HG02759 (cell line): Measurements from ENCODE around the gene KCTD14.
"Not testable (repeated sequence)": the region's sequence is repeated elsewhere in the genome, so short reads cannot be mapped to it uniquely, and the experiment has no call there.

Source experiments
- ATAC-seq: cut with Tn5 transposase; IDR thresholded peaks from one replicate; pipeline ENCODE4 v1.9.1; 2021; ENCODE audit warnings: mild to moderate bottlenecking, moderate library complexity; ENCODE audit not compliant: unreplicated experiment

Gene KCTD14, protein sequence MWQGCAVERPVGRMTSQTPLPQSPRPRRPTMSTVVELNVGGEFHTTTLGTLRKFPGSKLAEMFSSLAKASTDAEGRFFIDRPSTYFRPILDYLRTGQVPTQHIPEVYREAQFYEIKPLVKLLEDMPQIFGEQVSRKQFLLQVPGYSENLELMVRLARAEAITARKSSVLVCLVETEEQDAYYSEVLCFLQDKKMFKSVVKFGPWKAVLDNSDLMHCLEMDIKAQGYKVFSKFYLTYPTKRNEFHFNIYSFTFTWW

DNA sequence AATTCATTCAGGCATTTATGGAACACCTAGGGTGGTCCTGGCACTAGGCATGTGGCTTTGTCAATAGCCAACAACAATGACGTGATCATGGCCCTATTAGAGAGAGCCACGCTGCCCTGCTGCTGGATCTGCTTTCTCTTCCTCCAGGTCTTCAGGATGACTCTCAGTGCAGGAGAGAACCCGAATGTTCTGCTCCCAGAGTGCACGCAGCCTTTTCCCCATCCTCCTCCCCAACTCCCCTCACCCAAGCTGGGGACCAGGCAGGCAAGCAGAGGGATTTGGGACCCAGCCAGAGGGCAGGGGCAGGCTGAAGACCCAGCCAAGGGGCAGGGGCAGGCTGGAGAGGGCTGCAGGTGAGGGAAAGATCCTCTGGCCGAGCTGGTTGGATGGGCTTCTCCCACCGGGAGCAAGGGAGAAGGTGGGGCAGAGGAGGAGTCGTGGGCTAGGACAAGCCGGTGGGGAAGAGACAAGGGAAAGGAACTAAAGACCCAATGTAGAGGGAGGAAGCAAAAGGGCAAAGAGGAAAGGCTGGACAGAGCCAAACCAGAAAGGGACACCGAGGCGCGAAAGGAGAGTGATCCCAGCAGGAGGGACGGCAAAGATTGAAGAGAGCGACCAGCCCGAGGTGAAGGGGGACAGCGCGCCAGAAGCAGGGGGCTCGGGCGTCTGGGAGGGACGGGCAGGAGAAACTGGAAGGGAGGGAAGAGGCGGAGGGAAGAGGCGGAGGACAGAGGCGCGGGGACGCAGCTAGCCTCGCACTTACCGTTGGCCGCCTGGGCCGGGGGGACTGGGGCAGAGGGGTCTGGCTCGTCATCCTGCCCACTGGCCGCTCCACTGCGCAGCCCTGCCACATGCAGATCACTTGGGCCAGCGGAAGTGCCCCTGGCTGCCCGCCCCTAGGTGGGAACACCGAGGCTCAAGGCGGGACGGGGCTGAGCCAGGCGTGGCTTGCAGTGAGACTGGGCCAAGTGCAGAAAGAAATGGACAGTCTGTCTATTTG, at the start of gene KCTD14:
KCTD14 (minus strand) TSS at position 880 of the 1,000 bp plus-strand sequence; CDS start at position 853, 27 bp downstream.
- ATAC-seq, result no peak

DNA sequence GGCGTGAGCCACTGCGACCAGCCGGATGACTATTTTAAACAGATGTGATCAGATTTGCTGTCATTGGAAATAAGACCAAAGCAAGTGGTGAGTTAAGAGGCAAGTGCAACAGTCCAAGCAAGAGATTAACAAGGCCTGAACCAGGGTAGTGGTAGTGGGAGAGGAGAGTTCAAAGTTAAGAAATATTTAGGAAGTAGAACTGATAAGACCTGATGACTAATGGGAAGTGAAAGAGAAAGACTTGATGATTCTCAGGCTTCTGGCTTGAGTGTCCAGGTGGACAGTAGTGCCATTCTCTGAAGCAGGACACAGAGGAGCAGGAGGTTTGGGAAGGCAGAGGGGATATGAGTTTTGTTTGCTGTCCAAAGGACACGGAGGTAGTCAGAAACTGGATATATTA, 49.4 kb upstream of the KCTD14 start:
- ATAC-seq, result no peak

DNA sequence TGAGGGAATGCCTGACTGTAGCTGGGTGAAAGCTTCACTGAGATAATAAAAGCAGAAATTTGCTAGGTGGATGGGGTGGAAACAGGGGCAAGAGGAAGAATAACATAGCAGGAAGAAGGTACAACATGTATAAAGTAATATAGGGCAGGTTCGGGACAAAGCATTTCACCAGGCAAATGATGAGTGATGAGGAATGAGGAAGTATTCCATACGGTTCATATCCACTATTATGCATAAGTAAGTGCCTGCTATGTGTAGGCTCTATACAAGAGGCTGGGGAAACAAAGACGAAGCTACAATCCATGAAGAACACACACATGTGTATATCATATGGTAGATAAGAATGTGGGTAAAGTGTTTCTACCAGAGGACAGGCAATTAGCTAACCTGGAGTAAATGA, 48.6 kb upstream of the KCTD14 start:
- no peak for ATAC-seq

DNA sequence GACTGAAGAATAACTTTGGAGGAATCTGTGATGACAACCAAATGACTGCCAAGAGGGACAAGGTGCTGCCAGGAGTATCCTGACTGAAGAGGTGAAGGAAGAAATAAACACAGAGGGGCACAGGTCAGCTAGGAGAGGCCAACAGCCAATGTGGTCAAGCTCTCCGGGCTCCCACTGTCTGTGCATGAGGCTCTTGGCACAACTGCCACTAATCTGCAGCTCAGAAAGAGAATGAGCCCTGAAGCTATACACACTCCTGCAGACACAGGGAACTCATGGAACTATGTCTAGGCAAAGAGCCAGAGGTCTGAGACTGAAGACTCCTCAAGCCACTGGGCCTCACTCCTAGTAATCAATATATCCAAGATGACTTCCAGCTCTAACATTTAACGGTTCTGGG, 47.5 kb upstream of the KCTD14 start:
- no peak for ATAC-seq

DNA sequence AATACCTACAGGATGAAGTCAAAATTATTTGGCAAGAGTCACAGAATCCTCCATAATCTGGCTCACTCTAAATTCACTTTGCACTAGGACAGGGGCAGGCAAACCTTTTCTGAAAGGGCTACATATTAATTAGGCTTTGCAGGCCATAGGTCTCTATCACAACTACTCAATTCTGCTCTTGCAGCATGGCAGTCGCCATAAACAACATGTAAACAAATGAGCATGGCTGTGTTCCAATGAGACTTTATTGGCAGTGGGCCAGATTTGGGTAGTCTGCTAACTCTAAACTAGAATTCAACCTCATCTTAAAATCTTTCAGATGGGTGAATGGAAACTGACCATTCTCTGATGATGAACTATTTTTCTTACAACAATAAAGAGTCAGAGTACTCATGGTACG, 46.4 kb upstream of the KCTD14 start:
- ATAC-seq, result no peak

DNA sequence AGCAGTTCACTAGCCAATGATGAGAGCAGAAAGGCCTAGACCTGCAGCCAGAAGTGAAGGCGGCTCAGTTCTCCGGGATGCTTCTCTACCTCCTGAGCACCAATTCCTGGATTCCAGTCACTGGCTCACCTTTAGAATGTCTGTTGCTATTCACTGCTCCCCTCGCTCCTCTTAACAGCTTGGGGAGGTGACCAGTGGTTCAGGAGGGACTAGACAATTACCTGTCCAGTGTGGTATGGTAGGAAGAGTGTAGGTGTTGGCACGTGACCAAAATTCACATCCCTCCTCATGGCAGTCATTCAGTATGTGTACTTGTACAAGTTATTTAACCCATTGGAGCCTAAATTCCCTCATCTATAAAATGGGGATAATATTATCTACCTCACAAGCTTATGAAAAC, 44.6 kb upstream of the KCTD14 start:
- ATAC-seq, result no peak

DNA sequence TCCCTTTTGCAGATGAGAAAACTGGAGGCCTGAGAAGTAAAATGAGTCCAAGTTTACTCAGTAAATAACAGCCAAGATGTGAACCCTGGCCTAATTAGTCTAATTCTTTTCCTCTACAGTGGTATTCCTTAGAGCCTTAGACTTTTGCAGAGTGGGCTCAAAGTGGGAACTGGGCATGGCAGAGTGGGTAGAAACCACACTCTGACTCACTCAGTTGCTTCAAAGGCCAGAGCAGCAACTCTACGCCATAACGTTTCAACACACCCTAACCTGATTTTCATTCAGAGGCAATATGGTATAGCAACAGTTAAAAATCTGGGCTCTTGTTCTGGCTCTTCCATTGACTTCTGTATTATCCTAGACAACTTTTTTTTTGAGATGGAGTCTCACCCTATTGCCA, 43.4 kb upstream of the KCTD14 start:
- ATAC-seq, result no peak

DNA sequence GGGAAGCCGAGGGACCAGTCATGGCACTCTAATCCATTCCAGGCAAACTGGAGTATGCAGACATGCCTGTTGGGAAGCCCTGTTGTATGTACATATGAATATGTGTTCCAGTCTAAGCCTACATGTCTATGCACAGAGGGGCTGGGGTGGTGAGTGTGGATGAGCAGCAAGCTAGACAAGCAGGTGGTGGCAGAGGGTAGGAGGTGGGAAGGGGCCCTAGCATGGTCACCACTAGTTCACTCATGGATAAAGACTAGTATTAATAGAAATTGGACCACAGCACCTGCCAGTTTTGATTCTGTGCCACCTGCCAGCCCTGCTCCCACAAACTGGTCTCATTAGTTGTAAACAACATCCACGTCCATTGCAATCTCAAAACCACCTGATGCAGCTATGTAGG, 42.1 kb upstream of the KCTD14 start:
- no peak for ATAC-seq

DNA sequence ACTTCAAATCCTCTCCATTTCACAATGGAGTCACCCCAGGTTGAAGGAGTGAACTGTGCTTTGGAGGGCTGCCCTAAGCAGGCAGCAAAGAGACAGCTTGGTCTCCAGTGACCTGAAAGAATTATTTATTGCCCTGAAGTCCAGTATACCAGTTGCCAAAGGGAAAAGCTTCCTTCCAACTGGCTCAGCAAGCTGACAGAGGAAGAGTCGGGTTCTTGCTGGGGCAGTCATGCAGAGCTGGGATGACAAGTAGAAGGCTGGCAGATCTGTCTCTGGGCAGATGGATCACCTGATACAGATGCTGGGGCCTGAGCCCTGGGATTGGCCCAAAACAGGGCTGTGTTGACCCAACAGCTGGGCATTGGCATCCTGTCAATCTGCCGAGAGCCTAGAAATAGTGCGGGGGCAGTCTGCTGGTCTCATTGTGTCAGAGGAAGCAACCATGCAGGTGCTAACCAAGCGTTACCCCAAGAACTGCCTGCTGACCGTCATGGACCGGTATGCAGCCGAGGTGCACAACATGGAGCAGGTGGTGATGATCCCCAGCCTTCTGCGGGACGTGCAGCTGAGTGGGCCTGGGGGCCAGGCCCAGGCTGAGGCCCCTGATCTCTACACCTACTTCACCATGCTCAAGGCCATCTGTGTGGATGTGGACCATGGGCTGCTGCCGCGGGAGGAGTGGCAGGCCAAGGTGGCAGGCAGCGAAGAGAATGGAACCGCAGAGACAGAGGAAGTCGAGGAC, 40.5 kb upstream of the KCTD14 start, which contains the start of gene THRSP:
THRSP (plus strand) TSS at position 422 of the 742 bp plus-strand sequence; CDS start at position 443, 21 bp downstream.
- ATAC-seq, result no peak

DNA sequence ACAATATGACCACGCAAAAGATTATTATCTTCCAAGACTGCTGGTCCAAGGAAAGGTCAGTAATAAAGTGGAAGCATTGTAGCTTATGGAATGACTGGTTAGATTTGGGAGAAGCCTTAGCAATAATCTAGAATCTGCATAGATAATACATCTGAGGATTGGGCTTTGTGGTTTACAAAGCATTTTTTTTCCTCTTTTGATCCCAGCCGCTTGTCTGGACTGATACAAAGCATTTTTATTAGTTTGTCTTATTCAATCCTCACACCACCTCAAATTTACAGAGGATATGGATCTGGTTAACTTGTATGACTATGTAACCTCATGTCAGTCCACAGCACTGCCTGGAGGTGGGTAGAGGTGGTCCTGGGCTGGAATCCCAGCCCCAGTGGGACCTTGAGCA, 39.6 kb upstream of the KCTD14 start:
- no peak for ATAC-seq

DNA sequence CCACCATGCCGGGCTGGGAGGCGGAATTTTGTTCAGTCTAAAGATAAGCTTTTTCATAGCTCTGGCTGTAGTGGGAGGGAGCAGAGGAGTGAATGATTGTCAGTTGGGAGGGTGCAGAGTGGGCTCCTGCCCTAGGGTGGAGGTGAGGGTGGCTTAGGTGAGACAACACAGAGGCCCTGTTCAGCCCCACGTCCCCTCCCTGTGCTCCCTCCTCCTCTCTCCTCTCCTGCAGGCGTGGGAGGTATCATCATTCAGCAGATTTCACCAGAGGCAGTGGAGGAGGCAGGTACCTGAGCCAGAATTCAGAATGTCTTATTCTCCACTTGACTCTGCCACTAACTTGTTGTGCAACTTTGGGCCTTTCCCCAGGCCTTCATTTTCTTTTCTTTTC, 38.8 kb upstream of the KCTD14 start:
- no peak for ATAC-seq

DNA sequence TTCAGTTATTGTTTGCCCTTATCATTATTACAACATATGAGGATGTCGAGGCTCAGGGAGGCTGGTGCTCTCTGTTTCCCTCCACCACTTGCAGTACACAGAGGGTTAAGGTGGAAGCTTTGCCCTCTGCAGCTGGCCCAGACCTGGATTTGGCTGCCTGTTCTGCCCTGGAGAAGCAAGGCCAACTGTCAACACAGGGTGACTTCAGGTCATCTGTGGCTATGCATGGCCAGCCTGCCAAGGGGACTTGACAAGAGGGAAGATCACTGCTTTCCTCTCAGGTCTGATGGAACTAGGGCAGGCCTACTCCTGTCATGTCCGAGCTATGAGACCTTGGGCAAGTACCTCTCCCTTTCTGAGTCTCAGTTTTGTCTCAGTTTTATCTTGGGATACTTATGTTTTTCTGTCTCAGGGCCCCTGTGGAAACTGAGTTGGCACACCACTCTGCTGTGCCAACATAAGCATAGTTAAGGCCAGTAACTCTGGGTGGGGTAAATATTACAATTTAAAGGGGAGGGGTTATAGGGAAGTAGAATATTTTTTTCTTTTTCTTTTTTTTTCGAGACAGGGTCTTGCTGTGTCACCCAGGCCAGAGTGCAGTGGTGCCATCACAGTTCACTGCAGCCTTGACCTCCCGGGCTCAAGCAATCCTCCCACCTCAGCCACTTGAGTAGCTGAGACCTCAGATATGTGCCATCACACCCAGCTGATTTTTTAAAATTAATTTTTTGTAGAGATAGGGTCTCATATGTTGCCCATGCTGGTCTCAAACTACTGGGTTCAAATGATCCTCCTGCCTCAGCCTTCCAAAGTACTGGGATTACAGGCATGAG, 38.2 kb upstream of the KCTD14 start:
- ATAC-seq, result no peak

DNA sequence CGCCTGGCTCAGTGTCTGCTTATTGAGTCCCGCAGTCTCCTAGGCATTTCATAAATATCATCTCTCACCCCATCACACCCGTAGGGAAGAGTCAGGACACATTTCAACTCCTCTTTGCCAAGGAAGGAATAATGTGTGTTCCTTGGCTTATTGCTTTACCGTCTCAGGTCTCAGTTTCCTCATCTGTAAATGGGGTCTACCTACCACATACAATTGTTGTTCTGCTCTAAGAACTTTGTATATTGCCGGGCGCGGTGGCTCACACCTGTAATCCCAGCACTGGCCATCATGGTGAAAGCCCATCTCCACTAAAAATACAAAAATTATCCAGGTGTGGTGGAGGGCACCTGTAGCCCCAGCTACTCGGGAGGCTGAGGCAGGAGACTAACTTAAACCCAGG, 37.5 kb upstream of the KCTD14 start:
- no peak for ATAC-seq

DNA sequence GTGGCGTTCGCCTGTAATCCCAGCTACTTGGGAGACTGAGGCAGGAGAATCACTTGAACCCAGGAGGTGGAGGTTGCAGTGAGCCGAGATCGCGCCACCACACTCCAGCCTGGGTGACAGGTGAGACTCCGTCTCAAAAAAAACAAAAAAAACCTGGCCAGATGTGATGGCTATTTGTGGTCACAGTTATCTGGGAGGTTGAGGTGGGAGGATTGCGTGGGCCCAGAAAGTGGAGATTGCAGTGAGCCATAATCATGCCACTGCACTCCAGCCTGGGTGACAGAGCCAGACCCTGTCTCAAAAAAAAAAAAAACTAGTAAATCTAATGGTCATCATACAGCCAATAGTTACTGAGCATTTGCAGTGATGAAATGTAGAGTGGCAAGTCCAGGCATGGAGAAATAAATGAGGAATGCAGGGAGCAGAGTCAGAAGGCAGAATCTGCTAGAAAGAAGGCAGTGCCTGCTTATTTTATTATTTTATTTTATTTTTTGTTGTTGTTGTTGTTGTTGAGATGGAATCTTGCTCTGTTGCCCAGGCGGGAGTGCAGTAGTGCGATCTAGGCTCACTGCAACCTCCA, 36.8 kb upstream of the KCTD14 start:
- not testable (repeated sequence) for ATAC-seq

DNA sequence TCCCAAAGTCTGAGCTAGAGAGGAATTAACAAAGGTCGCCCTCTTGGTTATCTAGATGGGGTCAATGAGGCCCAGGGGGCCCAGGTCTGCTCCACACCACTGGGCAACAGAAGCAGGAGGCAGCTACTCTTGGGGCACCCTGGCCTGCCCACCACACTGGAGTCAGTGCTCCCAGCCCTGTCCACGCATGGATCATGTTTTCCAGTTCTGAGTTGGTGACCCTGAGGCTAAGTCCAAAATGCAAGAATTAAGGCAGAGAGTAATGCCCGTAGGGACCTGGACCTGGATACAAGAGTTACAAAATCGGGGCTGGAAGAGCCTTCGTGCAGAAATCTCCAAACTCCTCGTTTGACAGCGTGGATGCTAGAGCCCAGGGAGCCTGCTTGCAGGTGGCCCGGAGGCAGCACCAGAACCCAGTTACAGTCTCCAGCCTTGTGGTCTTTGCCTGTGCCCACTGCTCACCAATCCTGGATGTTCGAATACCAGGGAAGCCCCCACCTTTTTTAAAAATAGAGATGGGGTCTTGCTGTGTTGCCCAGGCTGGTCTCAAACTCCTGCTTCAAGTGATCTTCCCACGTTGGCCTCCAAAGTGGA, 34.5 kb upstream of the KCTD14 start:
- no peak for ATAC-seq

DNA sequence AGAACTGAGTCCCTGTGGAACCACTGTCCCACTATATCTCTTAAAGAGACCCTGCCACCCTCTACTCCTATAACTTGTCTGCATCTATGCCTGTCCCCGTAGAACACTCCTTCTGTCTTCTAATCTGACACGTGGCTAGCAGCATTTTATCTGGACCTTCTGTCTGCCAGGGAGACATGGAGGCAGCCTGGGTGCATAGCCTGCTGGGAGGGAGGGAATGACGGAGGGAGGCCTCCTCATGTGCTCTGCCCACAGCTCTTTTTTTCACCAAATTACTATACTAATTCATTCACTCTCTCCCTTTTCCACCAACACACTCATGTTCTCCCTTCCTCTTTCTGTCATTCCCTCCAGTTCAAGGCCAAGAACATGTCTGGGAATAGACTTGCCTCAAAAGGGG, 33.0 kb upstream of the KCTD14 start:
- no peak for ATAC-seq

DNA sequence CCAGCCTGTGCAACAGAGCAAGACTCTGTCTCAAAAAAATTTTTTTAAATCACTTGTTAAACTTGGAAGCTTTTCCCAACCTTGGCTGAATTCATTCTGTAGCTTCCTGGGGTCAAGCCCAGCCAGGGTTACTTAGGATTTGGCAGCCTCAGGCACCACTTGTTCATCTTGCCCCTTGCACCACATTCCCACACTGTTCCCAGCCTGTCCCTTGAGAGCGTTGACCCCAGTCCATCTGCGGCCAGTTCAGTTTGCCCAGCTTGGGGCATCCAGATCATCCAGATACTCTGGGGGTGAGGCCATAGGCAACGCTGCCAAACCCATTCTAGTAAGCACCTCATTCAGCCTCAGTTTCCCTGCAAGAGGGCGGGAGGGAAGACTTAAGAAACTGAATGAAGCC, 31.9 kb upstream of the KCTD14 start:
- no peak for ATAC-seq

DNA sequence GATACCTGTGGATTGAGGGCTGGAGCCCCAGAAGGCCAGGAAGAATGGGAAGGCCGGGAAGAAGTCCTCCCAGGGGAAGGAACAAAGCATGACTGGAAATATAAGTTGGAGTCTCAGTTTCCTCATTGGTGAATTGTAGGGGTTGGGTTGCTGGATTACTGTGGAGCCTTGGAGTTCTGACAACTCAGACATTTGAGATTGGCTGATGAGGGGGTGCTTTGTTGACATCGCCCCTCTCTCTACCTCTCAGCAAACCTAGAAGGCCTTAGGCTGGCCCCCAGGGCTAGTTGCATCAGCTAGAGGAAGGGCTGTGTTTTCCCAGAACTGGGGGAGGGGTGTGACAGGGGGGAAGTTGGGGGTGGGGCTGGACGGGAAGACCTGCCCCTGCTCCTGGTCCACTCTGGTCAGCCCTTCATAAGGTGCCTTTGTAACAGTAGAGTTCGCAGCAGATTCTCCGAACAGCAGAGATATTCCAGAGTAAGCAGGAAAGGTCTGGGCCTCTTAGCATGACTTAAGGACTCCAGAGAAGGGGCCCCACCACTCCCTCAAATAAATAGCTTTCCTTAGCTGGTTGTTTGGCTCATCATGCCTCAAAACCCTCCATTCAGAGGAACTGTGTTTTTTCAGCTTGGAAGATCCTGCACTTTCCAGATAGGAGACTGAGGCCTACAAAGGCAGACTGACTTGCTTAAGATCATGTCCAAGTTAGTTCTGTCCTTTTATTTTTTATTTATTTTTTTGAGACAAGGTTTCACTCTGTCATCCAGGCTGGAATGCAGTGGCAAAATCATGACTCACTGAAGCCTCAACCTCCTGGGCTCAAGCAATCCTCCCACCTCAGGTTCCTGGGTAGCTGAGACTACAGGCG, 28.1 kb upstream of the KCTD14 start:
- no peak for ATAC-seq

DNA sequence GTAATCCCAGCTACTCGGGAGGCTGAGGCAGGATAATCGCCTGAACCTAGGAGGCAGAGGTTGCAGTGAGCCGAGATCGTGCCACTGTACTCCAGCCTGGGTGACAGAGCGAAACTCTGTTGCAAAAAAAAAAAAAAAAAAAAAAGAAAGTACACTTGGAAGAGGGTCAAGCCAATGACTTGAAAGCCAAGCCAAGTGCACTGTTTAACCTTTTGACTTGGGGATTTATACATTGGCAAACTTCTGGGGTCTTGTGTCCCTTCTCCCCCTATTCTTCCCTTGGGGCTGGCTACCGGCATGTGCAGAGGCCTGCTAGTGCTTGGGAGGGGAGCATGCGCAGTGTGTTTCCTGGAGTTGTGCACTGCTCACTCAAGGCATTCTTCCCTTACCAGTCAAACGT, 26.3 kb upstream of the KCTD14 start:
- no peak for ATAC-seq
